SK-N-MC (cell line): ENCODE results near the gene RBM47.
"Not testable (repeated sequence)": the region's sequence is repeated elsewhere in the genome, so short reads cannot be mapped to it uniquely, and the experiment has no call there.

ENCODE experiments used
- DNase-seq: peaks from one replicate; pipeline ENCODE4 v3.0.0-alpha.2; 2011; ENCODE audit warnings: low read depth, low spot score
- H3K27ac ChIP-seq: fragments of 200-600 bp; sonication (generic); 2 replicates; pipeline ENCODE4 v1.5.1; 2016; ENCODE audit warnings: mixed run types
- H3K36me3 ChIP-seq: fragments of 200-600 bp; sonication (generic); 2 replicates; pipeline ENCODE4 v1.6.1; 2017; ENCODE audit warnings: antibody characterized with exemption, low read length, mixed read lengths; ENCODE audit not compliant: insufficient read depth
- H3K4me3 ChIP-seq: fragments of 200-600 bp; sonication (generic); 2 replicates; pipeline ENCODE4 v1.5.1; 2016
- H3K9ac ChIP-seq: fragments of 200-600 bp; sonication (generic); 2 replicates; pipeline ENCODE4 v1.8.0; 2017; ENCODE audit warnings: mixed run types, mixed read lengths; ENCODE audit not compliant: insufficient read length
- H3K9me3 ChIP-seq: fragments of 200-600 bp; sonication (generic); 2 replicates; pipeline ENCODE4 v1.6.1; 2017; ENCODE audit warnings: low read depth, mild to moderate bottlenecking, antibody characterized with exemption, low read length, moderate library complexity, mixed read lengths
- EZH2 ChIP-seq: fragments of 200-600 bp; sonication (generic); IDR thresholded peaks from one replicate; pipeline ENCODE4 v1.6.1; 2017; ENCODE audit warnings: antibody characterized with exemption
- FOXP2 ChIP-seq: optimal IDR thresholded peaks from 2 replicates; pipeline ENCODE3; 2011; ENCODE audit warnings: mild to moderate bottlenecking, moderate library complexity; ENCODE audit not compliant: insufficient read depth; ENCODE audit errors: extremely low read length, control extremely low read depth
- POLR2AphosphoS5 ChIP-seq: IDR thresholded peaks from 2 replicates; pipeline ENCODE4 v1.6.1; 2012; ENCODE audit warnings: mild to moderate bottlenecking, low read depth, low read length, borderline replicate concordance

Gene RBM47

GRCh38 chr4:40458683-40459082, 171.0 kb downstream of the RBM47 start:
- Histone ChIP-seq H3K27ac (no peak overlapping the region), H3K36me3 (no peaks in the 10 kb centered on the region), H3K9me3 (no peaks in the 10 kb centered on the region), H3K4me3 (no peak overlapping the region), H3K9ac (no peak overlapping the region)
- no peak for DNase-seq
- TF ChIP-seq POLR2AphosphoS5 (no peak), FOXP2 (no peak), EZH2 (no peak)

DNA sequence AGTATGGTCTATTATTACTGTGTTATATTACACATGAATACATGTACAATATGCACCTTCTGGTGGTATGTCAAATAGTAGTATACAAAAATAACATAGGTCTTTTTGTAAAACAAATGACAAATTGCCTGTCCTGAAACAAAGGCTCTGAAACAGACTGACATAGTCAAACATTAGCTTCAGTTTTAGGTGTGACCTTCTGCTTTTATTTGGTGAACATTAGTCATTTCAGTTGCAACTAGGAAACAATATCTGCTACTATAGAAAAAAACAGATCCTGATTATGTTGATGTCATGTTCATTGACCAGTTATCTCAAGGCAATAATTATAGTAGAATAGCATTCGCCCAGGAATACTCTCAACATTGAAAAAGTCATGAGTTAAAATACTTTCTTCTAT, 171.6 kb downstream of the RBM47 start:
- H3K27ac ChIP-seq, result no peak overlapping the region
- no peak overlapping the region for H3K4me3 ChIP-seq
- no peak for TF ChIP-seq EZH2
- no peak for TF ChIP-seq POLR2AphosphoS5
- no peak for TF ChIP-seq FOXP2
- no peak for DNase-seq
- H3K9me3 ChIP-seq, result no peaks in the 10 kb centered on the region
- H3K36me3 ChIP-seq, result no peaks in the 10 kb centered on the region
- no peak overlapping the region for H3K9ac ChIP-seq

- Histone ChIP-seq H3K9me3 (no peaks in the 10 kb centered on the region), H3K9ac (no peak overlapping the region), H3K27ac (no peak overlapping the region), H3K36me3 (no peaks in the 10 kb centered on the region), H3K4me3 (no peak overlapping the region)
- TF ChIP-seq FOXP2 (no peak), EZH2 (no peak), POLR2AphosphoS5 (no peak)
- DNase-seq, result no peak
These were observed 174.2 kb downstream of the RBM47 start for GRCh38 chr4:40455340-40455902.

- TF ChIP-seq EZH2, result no peak
- no peak for TF ChIP-seq POLR2AphosphoS5
- no peak for TF ChIP-seq FOXP2
- Histone ChIP-seq H3K9ac (no peak overlapping the region), H3K9me3 (no peaks in the 10 kb centered on the region), H3K27ac (no peak overlapping the region), H3K4me3 (no peak overlapping the region), H3K36me3 (no peaks in the 10 kb centered on the region)
- no peak for DNase-seq
These were observed 174.8 kb downstream of the RBM47 start for GRCh38 chr4:40454816-40455215.

DNA sequence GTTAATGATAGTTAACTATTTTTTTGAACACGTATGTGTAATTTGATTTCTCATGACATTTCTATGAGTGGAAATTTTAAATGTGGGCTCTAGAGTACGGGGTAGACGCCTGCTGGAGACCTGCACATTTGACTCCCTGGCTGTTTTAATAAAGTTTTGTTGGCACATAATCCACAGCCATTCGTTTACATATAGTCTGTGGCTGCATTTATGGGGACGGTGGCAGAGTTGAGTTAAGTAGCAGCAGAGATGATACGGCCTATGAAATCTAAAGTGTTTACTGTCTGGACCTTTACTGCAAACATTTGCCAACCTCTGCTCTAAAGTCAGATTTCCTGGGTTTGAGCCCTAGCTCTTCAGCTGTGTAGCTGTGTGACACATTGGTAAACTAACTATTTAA, 175.8 kb downstream of the RBM47 start:
- TF ChIP-seq FOXP2, result no peak
- Histone ChIP-seq H3K4me3 (no peak overlapping the region), H3K36me3 (no peaks in the 10 kb centered on the region), H3K9ac (no peak overlapping the region), H3K27ac (no peak overlapping the region), H3K9me3 (no peaks in the 10 kb centered on the region)
- no peak for DNase-seq

- no peaks in the 10 kb centered on the region for H3K36me3 ChIP-seq
- H3K9ac ChIP-seq, result no peak overlapping the region
- no peak overlapping the region for H3K27ac ChIP-seq
- no peak overlapping the region for H3K4me3 ChIP-seq
- TF ChIP-seq POLR2AphosphoS5, result no peak
- no peak for TF ChIP-seq EZH2
- no peak for TF ChIP-seq FOXP2
- DNase-seq, result no peak
- no peaks in the 10 kb centered on the region for H3K9me3 ChIP-seq
These were observed 180.8 kb downstream of the RBM47 start for GRCh38 chr4:40448875-40449274.

DNA sequence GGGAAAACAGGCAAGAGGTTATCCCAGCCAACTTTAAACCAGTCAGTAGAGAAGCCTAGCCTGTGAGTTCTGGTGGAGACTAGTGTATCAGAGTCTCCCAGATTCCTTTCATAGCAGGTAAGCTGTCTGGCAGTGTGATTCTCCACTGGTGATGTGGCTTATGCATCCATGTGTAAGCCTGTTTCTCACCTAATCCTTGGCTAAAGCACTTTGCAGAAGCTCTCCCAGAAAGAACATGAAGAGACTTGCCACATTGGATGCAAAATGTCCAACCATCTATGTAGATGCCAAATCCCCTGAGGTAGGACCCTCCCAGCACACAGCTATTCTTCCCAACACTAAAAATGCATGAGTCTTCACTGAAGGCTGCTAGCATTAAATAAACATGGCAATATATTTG, 182.8 kb downstream of the RBM47 start:
- DNase-seq, result no peak
- no peak overlapping the region for H3K9ac ChIP-seq

GRCh38 chr4:40446261-40446750, 183.4 kb downstream of the RBM47 start:
- not testable (repeated sequence) for H3K27ac ChIP-seq, H3K36me3 ChIP-seq, H3K4me3 ChIP-seq, H3K9ac ChIP-seq, H3K9me3 ChIP-seq, DNase-seq

More for the DNA sequence above, 182.8 kb downstream of the RBM47 start:
- no peak overlapping the region for H3K27ac ChIP-seq
- no peak for TF ChIP-seq POLR2AphosphoS5
- TF ChIP-seq FOXP2, result no peak
- TF ChIP-seq EZH2, result no peak
- H3K9me3 ChIP-seq, result no peaks in the 10 kb centered on the region
- no peak overlapping the region for H3K4me3 ChIP-seq
- H3K36me3 ChIP-seq, result no peaks in the 10 kb centered on the region

DNA sequence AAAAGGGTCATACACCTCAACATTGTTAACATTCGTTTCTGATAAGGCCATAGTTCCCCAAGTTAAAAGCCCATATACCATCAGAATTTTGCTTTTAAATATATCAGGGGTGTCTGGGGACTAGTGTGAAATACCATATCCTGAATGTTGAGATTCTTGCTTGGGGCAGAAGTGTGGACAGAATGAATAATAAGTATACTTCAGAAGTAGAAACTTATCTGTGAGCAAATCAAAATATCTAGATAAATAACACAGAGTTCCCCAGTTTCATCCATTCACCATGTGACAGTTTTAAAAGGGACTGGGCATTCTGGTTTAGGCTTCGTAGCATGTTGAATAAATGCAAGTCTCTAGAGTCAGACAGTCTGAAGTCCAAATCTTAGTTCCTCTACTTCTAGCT, 184.0 kb downstream of the RBM47 start:
- DNase-seq, result no peak
- H3K4me3 ChIP-seq, result no peak overlapping the region
- TF ChIP-seq FOXP2, result no peak
- no peak for TF ChIP-seq EZH2
- no peak for TF ChIP-seq POLR2AphosphoS5
- no peak overlapping the region for H3K27ac ChIP-seq
- no peaks in the 10 kb centered on the region for H3K36me3 ChIP-seq
- H3K9ac ChIP-seq, result no peak overlapping the region
- H3K9me3 ChIP-seq, result no peaks in the 10 kb centered on the region
